Measurements from ENCODE around the gene CARD19.

Gene CARD19

GRCh38 chr9:93080406-93080805 lies 15.6 kb upstream of the CARD19 start:
- no peak for ATAC-seq
- TF ChIP-seq PATZ1 (CRISPR knock-in tag; IDR thresholded peaks at IDR 0.05; ENCODE audit: borderline replicate concordance) (no peak), POU6F1 (CRISPR knock-in tag; IDR thresholded peaks at IDR 0.05; ENCODE audit: borderline replicate concordance, low read depth) (no peak), ZNF8 (CRISPR knock-in tag; IDR thresholded peaks at IDR 0.05) (no peak), ZNF70 (CRISPR knock-in tag; IDR thresholded peaks at IDR 0.05) (no peak), ZC3H10 (CRISPR knock-in tag; IDR thresholded peaks at IDR 0.05) (no peak), CREB5 (CRISPR knock-in tag; IDR thresholded peaks at IDR 0.05; ENCODE audit: low read depth) (no peak)

- TF ChIP-seq ESRRG (CRISPR knock-in tag; IDR thresholded peaks at IDR 0.05) (no peak), ZNF565 (CRISPR knock-in tag; conservative IDR thresholded peaks at IDR 0.05; ENCODE audit: low read depth) (no peak), SNAI2 (CRISPR knock-in tag; IDR thresholded peaks at IDR 0.05) (no peak), ZFP3 (CRISPR knock-in tag; IDR thresholded peaks at IDR 0.05) (no peak), ZFP30 (CRISPR knock-in tag; IDR thresholded peaks at IDR 0.05) (no peak), OSR1 (CRISPR knock-in tag; IDR thresholded peaks at IDR 0.05) (no peak), ZNF70 (CRISPR knock-in tag; IDR thresholded peaks at IDR 0.05) (no peak), CSDC2 (CRISPR knock-in tag; IDR thresholded peaks at IDR 0.05) (no peak), CSRNP3 (CRISPR knock-in tag; IDR thresholded peaks at IDR 0.05) (no peak), CREB5 (CRISPR knock-in tag; IDR thresholded peaks at IDR 0.05; ENCODE audit: low read depth) (no peak), GLIS3 (CRISPR knock-in tag; IDR thresholded peaks at IDR 0.05) (no peak), ZC3H10 (CRISPR knock-in tag; IDR thresholded peaks at IDR 0.05) (no peak), BACH2 (CRISPR knock-in tag; IDR thresholded peaks at IDR 0.05; ENCODE audit: borderline replicate concordance) (no peak), TCF4 (CRISPR knock-in tag; IDR thresholded peaks at IDR 0.05; ENCODE audit: borderline replicate concordance) (no peak), ARNTL (CRISPR knock-in tag; IDR thresholded peaks at IDR 0.05; ENCODE audit: borderline replicate concordance, low read depth) (no peak), ISL1 (CRISPR knock-in tag; IDR thresholded peaks at IDR 0.05) (no peak), PPARA (CRISPR knock-in tag; IDR thresholded peaks at IDR 0.05; ENCODE audit: borderline replicate concordance) (no peak), PATZ1 (CRISPR knock-in tag; IDR thresholded peaks at IDR 0.05; ENCODE audit: borderline replicate concordance) (no peak)
- ATAC-seq: no peak
Observed at GRCh38 chr9:93081081-93081529, 14.9 kb upstream of the CARD19 start.

- TF ChIP-seq CREB5 (CRISPR knock-in tag; IDR thresholded peaks at IDR 0.05; ENCODE audit: low read depth) (no peak), RARB (CRISPR knock-in tag; IDR thresholded peaks at IDR 0.05) (no peak), BACH2 (CRISPR knock-in tag; IDR thresholded peaks at IDR 0.05; ENCODE audit: borderline replicate concordance) (no peak), ZFP3 (CRISPR knock-in tag; IDR thresholded peaks at IDR 0.05) (no peak), TCF4 (CRISPR knock-in tag; IDR thresholded peaks at IDR 0.05; ENCODE audit: borderline replicate concordance) (no peak), GLIS3 (CRISPR knock-in tag; IDR thresholded peaks at IDR 0.05) (no peak), PPARA (CRISPR knock-in tag; IDR thresholded peaks at IDR 0.05; ENCODE audit: borderline replicate concordance) (no peak)
- peak; percentile 39 for ATAC-seq
Observed at GRCh38 chr9:93081931-93082330, 14.1 kb upstream of the CARD19 start.

Measured in SK-N-SH treated with all-trans-retinoic acid at 6 μM for 48 hours (cell line).